GM19328 (cell line): ENCODE data around the gene CST8.

ENCODE experiments used
- ATAC-seq: cut with Tn5 transposase; IDR thresholded peaks from one replicate; pipeline ENCODE4 v1.9.1; 2021; ENCODE audit warnings: mild to moderate bottlenecking, moderate library complexity; ENCODE audit not compliant: unreplicated experiment

Gene CST8

GRCh38 chr20:23519556-23519955, 28.6 kb downstream of the CST8 start:
- no peak for ATAC-seq

- ATAC-seq: no peak
These were observed 29.3 kb downstream of the CST8 start for GRCh38 chr20:23520185-23520584.

GRCh38 chr20:23524146-23524545, 33.2 kb downstream of the CST8 start:
- ATAC-seq: no peak

DNA sequence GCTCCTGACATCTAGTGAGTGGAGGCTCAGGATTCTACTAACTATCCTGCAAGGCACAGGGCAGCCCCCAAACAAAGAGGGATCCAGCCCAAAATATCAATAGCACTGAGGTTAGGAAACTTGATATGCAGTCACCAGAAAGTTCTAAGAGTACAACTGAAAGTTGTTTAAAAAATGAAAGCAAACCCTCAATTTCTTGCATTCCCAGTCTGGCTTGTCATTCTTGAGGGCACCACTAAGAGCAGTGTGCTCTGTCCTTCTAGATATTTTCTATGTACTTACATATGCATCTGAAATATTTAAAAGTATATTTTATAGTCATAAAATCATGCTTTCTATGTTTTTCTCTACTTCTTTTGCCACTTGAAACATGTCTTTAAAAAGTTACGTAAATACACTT, 35.9 kb downstream of the CST8 start:
- no peak for ATAC-seq

DNA sequence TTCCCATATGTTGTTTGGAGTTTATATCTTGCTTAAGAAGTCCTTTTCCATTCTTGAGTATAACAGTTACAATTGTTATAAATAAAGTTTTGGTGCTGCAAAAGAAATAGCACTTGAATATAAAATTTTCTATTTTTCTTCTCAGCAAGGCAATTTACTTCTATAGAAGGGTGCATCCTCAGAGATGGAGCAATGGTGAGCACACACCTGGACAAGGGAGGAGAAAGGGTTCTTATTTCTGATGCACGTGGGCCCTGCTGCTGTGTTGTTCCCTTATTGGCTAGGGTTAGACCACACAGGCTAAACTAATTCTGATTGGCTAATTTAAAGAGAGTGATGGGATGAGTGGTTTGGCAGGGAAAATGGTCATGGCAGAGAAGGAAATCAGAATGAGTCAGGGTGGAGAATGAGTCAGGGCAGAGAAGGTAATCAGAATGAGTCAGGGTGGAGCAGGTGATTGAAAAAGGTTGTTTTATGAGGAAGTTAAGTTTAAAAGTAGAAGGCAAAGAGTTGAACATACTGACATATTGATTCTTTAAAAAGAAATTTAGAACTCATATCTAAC, 38.0 kb downstream of the CST8 start:
- no peak for ATAC-seq

DNA sequence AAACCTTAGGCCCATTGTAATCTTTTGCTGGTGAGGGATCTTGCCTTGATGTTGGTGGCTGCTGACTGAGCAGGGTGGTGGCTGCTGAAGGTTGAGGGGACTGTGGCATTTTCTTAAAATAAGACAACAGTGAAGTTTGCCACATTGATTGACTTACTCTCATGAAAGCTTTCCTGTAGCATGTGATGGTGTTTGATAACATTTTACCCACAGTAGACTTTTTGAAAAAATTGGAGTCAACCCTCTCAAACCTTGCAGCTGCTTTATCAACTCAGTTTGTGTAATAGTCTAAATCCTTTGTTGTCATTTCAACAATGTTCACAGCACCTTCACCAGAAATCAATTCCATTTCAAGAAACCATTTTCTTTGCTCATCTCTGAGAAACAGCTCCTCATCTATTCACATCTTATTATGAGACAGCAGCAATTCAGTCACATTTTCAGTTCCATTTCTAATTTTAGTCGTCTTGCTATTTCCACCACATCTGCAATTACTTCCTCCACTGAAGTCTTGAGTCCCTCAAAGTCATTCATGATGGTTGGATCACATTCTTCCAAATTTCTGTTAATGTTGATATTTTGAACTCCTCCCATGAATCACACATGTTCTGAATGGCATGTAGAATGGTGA, 40.1 kb downstream of the CST8 start:
- no peak for ATAC-seq

GRCh38 chr20:23532533-23532932, 41.6 kb downstream of the CST8 start:
- no peak for ATAC-seq

- ATAC-seq: no peak
These were observed 42.2 kb downstream of the CST8 start for GRCh38 chr20:23533161-23533560.

- ATAC-seq: no peak
These were observed 44.1 kb downstream of the CST8 start for GRCh38 chr20:23534801-23535593.

GRCh38 chr20:23536328-23536974, 45.5 kb downstream of the CST8 start:
- no peak for ATAC-seq

DNA sequence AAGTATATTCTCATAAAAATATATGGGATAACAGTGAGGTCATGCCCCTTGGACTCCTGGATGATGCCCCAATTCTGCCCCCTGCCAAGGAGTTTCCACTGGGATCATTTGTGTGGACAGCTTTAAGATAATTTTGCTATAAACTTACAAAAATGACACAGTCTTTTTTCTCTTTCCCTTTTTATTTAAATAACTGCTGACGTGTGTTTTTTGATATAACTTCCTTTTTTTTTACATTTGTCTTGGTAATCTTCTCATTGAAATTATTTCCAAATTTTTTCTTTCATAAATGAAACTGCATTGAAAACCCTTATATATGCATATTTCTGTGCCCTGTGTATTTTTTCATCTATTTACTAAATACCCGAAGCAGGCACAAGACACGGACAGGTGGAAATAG, 46.1 kb downstream of the CST8 start:
- no peak for ATAC-seq

- ATAC-seq: no peak
These were observed 49.7 kb downstream of the CST8 start for GRCh38 chr20:23540624-23541023.

- ATAC-seq: no peak
These were observed 50.4 kb downstream of the CST8 start for GRCh38 chr20:23541330-23541729.

DNA sequence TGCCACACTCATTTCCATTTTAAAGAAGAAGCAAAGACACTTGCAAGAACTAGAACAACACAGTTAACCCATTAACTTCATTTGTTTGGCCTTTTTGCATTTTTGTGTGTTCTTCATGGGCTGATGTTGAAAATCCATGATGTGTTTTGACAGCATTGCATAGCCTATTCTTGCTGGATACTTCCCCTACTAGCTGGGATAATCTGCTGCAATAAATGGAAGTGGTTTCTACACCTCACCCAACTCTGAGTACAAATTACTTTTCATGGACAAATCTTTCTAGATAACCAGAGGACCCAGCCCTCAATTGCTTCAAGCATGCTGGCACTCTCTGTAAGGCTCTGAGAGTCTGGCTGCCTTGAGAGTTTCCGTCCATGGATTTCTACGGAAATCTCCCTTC, 50.9 kb downstream of the CST8 start:
- ATAC-seq: no peak

DNA sequence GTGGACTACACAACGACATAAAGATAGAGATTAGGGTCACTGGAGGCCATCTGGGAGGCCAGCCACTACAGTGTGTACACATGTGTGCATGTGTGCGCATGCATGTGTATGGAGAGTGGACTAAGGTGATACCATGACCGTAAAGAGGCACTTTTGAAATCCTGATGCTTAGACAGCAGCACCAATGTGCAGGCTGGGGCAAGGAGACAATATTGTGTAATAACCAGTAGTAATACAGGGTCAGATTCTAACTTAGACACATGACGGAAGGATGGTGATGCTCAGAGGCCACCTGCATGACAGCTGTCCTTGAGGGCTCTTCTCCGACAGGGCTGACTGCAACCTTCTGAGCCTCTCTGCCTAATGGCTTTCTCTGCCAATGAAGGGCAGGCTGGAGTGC, 51.9 kb downstream of the CST8 start:
- no peak for ATAC-seq

DNA sequence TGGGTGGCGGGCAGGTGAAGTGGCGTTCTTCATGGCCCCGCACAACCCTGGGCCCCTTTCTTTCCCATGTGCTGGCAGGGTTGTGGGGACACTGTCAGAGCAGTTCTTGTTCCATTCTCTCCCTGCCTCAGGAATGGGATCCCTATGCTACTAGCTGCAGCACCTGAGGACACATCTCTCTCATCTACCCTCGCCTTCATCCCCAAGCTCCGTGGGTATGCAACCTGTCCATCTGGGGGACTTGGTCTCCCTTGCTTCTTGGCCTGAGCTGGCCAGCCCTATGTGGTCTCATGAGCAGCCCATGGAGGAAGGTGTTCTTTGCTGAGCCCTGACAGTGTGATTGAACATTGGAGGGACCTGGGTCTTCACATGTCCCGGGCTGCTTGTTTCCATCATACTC, 53.2 kb downstream of the CST8 start:
- ATAC-seq: no peak
